NCI-H187 treated with DMSO at 0.1 percent for 48 hours (cell line): Measurements from ENCODE around the gene TTC4.

Experiments used
- DNase-seq: peaks from one replicate; lab custom pipeline; 2025; lab: John Stamatoyannopoulos, UW

Gene TTC4, protein sequence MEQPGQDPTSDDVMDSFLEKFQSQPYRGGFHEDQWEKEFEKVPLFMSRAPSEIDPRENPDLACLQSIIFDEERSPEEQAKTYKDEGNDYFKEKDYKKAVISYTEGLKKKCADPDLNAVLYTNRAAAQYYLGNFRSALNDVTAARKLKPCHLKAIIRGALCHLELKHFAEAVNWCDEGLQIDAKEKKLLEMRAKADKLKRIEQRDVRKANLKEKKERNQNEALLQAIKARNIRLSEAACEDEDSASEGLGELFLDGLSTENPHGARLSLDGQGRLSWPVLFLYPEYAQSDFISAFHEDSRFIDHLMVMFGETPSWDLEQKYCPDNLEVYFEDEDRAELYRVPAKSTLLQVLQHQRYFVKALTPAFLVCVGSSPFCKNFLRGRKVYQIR

DNA sequence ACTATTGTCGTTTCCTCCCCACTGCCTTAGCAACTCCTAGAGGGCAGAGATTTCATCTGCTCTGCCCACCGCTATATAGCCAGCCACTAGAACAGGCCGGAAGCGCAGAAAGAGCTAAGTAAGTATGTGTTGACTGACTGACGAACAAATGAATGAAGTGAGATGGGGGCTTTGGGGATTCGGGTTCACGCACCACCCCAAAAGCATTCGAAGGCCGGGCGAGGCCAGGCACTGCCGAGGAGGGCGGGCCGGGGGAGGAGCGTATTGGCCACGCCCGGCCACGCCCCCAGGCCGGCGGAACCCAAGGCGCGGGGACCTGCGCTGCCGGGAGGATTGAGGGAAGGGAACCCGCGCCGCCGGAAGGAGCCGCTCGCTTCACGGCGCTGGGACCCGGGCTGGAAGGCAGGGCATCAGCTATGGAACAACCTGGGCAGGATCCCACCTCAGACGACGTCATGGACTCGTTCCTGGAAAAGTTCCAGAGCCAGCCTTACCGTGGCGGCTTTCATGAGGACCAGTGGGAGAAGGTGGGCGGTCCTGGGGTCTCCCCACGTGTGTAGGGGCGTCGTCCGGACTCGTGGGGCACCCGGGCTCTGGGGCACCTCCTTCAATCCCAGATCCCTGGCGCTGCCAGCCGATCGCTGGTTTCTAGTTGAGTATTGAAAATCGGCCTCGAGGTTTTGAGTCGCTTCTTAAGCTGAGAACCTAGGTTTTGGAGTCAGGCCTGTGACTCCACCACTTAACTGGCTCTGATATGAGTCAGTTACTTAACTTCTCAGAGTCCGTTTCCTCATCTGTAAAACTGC is at the start of gene TTC4:
TSS of gene TTC4 (plus strand) at position 369 of the 806 bp plus-strand sequence. CDS start at position 417, 48 bp downstream.
- peak; percentile 12 for DNase-seq

DNA sequence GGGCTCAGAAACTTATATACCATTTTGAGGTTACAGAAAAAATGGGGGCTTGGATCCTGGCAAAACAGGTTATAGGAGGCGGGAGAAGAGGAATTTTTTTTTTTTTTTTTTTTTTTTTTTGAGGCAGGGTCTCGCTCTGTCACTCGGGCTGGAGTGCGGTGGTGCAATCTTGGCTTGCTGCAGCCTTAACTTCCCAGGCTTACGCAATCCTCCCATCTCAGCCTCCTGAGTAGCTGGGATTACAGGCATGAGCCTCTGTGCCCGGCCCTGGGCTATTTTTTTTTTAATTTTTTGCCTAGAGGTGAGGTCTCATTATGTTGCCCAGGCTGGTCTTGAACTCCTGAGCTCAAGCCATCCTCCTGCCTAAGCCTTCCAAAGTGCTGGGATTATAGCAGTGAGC is 49.3 kb upstream of the TTC4 start:
- DNase-seq, result no peak

DNA sequence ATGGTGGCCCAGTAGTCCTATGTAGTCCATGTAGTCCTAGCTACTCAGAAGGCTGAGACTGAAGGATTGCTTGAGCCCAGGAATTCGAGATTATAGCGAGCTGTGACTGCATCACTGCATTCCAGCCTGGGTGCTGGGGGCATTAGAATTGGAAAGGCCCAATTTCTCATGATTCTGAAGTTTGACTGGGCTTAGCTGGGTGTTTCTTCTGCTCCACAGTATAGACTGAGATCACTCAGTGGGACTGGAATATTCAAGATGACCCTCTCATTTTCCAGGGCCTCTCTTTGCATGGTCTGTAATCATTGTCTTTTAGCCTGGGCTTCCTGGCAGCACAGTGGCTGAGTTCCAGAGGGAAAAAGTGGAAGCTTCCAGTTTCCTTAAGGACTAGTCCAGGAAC is 47.9 kb upstream of the TTC4 start:
- DNase-seq, result no peak

DNA sequence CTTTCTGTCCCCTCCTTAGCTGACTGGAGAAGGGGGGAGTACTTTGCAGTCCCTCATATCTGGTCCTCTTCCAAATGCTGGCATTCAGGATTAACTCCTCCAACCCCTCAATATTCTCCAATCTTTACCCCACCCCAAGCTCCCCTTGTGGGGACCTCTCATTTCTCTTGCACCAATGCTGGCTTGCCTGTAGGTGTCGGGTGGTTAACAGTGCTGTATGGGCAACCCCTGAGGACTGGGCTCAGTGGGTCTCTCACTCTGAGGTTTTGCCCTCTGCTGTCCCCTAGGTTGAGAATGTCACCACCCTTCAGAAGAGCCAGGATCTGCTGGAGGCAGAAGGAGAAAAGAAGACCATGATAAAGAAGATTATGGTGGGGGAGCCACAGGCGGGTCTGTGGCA is 47.1 kb upstream of the TTC4 start:
- no peak for DNase-seq

DNA sequence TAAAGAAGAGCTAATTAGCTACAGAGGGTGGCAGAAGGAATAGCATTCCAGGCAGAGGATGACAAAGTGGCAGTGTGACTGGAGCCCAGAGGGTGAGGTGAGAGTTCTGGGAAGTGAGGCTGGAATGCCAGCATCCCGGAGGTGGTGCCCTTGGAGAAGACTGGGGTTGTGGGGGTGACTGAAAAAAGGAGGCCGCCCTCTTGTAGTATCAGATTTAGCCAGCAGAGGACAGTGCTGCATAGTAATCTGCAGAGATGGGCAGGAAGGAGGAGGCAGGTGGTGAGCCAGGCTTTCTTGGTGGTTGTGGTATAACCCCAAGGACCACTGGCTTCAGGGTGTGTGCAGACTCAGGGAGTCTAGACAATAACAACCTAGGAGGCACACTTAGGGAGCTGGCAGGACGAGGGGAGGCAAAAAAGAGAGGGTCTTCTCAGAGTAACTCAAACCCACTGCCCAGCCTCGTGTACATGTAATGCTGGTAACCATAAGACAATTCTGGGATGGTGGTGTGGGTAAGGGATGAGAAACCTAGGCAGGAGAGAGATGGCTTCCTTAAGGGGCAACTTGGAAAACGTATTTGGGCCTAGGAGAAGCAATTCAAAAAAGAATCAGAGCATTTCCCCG is 43.6 kb upstream of the TTC4 start:
- DNase-seq, result peak; percentile 2

DNA sequence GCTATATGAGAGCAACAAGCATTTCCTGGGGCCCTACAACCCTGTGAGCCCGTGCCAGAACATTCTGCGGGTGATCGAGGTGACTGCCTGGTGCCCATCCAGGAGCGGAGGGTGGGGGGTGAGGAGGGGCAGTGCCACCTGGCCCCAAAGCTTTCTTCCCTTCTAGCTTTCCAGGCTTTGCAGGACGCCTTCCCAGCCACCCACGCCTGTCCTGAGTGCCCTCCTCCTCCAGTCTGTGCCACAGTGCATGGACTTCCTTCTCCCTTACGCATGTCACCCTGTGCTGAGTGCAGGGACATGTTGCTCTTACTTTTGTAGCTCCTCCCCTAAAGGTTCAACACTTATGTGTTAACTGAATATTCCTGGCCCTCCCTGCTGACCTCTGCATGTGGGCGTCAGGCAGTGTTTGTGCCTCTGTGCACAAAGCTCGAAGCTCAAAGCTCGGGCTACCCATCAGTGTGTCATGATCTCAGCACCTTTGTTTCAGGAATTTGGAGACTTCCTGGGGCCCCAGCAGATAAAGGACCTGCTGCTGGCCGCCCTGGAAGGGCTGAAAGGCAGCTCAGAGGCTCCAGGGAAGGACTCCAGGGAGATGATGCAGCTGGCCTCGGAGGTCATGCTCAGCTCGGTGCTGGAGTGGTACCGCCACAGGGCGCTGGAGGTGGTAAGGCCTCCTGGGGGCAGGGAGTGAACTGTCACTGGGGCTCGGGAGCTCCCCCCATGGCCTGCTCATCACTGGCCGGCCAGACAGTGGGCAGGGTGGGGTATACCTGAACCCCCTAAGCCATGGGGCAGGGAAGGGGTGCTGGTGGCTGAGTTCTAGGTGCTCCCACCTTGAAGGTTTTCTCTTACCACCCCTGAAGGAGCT is 36.7 kb upstream of the TTC4 start:
- no peak for DNase-seq

DNA sequence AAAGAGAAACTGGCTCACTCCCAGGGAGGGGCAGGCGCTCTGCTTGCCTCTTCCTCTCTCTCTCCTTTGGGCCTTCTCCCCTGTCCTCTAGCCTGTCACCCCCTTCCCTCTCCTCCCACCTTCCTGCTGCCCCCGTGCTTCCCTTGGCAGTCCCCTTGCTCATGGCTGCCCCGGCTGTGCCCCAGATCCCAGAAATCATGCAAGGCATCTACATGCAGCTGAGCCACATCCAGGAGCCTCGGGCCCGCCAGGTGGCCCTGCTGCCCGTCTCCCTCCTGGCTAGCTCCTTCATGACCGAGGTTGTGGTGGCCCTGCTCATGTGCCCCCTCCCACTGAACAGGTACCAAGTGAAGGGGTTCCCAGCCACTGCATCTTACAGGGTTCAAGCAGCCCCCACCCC is 36.0 kb upstream of the TTC4 start:
- DNase-seq, result no peak

DNA sequence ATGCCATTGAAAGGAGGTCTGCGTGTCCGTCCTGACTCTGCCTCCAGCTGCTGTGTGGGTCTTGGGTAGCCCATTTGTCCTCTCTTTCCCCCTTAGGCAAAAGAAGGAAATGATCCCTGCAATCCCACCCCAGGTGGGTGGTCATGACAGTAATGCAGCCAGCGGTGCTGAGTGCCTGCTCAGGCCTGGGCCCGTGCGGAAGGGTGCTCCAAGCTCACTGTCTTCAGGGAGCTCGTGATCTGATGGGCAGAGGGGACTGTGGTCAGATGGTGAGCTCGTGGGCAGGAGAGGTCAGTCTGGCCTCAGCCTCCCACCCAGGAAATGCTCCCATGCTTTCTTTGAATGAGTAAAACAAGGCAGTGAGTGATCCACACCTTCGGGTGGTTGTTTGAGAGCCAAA is 35.3 kb upstream of the TTC4 start:
- DNase-seq, result no peak

DNA sequence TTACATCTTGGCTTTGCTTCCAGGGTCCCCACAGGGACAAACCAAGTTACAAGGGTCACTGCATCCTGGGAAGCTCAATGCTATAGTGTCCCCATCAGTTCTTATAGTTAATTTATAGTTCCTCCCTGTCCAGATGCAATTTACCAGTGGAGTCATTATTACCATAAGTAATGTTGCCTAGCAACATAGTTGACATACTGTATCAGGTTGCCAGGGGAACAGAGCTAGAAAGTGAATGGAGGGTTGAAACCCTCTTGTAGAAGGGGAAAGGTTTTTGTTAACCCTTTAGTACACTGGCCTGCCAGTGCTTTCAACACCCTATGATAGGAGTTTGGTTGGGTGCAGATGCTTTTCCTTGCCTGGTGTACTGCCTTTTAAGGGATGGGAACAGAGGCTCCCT is 34.3 kb upstream of the TTC4 start:
- DNase-seq, result peak; percentile 13

DNA sequence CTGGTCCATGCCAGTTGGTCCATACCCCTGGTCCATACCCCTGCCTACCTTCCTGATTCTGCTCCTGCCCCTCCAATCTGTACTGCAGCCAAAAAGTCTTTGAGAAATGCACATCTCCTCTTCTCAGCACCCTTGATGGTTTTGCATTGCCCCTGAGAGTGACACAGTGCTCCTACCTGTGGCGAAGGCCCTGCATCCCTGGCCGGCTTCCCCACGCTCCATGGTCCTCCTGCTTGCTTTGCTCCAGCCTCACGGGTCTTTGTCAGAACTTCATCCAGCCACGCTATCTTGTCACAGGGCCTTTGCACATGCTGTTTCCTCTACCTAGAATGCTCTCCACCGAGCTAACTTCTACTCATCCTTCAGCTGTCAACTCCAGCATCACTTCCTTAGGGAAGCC is 32.2 kb upstream of the TTC4 start:
- no peak for DNase-seq

DNA sequence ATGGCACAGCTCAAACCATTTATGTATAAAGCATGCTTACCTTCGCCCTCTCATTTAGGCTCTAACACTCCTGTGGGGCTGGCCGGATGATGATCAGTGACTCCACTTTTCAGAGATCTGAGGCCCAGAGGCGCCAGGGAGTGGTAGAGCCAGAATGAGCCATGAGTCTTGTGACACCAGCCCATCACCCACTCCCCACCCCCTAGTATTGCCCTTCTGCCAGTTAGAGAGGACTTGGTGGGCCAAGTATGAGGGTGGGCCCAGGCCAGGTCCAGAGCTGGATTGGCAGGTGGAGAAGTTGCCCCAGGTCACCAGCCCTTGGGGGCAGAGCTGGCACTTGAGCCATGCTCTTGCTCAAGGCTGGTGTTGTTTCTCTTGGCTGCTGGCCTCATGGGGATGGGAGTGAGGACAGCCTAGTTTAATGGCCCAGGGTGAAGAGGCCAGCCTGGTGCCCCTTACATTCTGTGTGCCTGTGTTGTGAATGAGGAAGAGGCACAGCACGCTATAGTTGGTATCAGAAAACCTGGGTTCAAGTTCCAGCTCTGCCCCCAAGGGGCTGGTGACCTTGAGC is 30.2 kb upstream of the TTC4 start:
- DNase-seq, result no peak

DNA sequence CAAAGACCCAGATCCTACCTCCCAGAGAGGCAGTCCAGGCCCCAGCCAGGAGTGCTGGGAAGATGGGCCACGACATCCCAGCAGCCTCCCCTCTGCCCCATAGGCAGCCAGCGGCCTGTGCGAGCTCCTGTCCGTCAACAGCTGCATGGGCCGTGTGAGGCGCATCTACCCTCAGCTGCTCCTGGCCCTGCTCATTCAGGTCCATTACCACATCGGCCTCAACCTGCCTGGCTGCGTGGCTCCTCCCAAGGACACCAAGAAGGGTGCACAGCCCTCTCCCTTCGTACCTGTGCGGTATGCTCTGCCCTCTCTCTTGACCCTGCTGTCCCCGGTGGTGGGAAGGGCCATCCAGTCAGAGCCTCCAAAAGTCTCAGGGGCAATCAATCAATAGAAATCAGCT is 29.5 kb upstream of the TTC4 start:
- DNase-seq, result no peak

DNA sequence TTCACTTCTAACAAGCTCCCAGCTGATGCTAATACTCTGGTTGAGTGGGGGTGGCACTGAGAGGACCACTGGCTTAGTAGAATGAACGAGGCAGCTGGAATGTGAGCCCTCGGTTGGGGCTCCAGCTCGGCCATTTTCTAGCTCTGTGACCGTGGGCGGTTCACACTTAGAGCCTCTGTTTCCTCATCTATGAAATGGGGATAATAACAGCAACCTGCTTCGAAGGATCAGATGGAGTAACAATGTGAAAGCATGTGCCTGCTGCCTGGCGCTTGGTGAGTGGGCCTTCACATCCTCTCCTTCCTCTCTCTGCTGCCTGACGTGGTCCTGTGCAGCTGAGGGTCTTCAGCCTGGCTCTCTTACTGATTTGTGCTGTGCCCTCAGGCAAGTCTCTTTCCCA is 20.9 kb upstream of the TTC4 start:
- DNase-seq, result no peak

DNA sequence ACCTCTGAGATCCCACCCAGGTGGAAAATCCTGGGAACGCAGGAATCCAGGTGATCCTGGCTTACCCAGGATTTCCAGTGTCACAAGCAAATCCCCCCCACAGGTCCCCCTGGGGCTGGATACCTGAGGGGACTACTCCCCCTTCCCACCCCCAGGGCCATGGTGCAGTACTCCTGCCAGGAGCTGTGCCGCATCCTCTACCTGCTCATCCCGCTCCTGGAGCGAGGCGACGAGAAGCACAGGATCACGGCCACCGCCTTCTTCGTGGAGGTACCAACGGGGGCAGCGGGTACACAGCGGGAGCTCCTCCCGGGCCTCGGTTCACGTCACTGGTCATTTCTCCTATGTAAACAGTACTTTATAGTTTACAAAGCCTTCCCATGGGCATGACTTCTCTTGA is 20.4 kb upstream of the TTC4 start:
- no peak for DNase-seq

DNA sequence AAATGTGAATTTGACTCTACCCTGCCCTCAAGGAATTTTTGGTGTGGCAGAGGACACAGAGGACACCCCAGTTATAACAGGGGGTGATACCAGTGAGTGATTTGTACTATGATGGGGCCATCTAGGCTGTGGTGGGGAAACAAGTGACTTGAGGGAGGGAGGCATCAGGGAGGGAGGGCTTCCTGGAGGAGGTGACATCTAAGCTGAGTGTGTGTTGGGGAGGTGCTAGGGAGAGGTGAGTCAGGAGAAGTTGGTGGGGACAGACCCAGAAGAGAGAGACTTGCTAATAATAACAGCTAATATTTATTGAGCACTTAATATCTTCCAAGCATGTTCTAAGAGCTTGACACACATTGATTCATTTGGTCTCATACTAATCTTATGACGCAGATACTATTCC is 19.9 kb upstream of the TTC4 start:
- no peak for DNase-seq

DNA sequence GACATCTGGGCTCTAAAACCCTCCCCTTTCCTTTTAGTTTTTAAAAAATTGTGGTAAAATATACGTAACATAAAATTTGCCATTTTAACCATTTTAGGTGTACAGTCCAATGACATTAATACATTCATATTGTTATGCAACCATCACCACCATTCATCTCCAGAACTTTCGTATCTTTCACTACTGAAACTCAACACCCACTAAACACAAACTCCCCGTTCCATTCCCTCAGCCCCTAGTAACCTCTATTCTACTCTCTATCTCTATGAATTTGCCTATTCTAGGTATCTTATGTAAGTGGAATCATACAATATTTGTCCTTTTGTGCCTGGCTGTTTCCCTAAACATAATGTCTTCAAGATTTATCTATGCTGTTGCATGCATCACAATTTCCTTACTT is 19.4 kb upstream of the TTC4 start:
- DNase-seq, result no peak

DNA sequence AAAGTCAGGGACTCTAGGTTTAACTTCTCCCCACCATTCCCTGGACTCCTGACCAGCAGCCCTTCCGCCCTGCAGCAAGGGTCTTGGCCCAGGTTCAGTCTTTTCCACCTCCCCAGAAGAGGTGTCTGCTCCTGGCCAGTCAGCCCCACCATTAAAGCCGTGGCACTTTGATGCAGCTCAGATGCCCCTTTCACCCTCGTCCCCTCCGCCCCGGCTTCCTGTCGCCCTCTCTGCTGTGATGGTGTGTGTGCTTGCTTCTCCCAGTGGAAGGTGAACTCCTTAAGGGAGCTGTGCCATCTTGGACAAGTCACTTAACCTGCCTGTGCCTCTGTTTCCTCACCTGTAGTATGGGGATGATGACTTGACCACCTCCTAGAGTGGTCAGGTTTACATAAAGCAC is 17.8 kb upstream of the TTC4 start:
- DNase-seq, result no peak

DNA sequence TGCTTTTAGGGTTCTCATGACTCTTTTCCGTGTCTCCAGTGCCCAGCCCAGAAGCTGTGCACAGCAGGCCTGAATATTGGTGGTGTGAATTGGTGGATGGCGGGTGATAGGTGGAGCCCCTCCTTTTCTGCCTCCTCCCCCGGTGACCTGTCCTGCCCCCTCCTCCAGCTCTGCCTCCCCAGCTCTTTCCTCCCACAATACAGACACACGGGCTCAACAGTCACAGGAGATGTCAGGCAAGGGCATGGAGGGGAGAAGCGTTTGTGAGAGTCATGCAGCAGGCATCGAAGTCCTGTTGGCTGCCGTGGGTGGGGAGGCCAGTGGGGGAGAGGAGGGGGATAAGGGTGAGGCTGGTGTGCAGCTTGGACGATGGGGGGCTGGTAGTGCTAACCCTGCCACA is 17.3 kb upstream of the TTC4 start:
- DNase-seq, result no peak

DNA sequence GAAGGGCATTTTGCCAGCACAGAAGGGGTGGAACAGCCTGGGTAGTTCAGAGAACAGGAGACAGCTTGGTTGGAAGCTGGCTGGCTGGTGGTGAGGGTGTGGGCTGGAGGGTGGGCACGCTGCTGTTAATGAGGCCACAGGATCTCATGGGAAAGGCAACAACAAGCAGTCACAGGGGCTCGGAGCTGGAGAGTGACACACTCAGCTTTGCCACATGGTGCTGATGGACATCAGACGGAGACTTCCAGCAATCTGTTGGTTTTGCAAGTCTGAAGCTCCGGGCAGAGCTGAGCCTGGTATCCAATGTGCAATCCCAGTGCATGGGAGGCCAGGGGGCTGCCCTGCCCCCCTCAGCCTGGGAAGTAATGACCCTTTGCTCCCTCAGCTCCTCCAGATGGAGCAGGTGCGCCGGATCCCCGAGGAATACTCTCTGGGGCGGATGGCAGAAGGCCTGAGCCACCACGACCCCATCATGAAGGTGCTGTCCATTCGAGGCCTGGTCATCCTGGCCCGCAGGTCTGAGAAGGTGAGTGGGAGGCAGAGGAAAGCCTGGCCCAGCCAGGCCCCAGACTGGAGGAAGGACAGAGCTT is 15.6 kb upstream of the TTC4 start:
- DNase-seq, result no peak

DNA sequence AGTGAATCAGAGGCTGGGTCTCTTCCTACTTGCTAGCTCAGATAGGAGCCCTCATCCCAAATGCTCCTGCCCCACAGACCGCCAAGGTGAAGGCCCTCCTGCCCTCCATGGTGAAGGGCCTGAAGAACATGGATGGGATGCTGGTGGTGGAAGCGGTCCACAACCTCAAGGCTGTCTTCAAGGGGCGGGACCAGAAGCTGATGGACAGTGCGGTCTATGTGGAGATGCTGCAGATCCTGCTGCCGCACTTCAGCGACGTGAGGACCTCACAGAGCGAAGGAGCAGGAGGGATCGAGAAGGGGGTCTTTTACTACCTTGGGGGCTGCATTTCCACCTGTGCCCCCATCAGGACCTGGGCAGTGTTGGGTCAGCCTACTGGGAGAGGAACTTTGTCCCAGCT is 14.6 kb upstream of the TTC4 start:
- no peak for DNase-seq

DNA sequence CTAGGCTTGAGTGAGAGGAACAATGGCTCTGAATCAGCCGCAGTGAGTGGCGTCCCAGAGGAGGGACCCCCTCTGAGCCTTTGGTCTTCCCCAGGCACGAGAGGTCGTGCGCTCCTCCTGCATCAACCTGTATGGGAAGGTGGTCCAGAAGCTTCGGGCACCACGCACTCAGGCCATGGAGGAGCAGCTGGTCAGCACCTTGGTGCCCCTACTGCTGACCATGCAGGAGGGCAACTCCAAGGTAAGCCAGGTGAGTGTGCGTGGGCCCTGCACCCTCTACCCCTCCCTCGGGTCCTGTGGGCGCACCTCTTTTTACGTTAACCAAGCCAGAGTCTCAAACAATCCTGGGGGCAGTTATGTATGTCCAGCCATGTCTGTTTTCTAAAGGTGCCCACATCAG is 13.7 kb upstream of the TTC4 start:
- DNase-seq, result no peak
